ENCODE results near the gene TRPC4AP. TPM values are rescaled to one million over a fixed set of nuclear protein-coding genes. Genes with fewer than 3 reads are reported as not detected.
"Not testable (repeated sequence)": the region's sequence is repeated elsewhere in the genome, so short reads cannot be mapped to it uniquely, and the experiment has no call there.

Gene TRPC4AP
- total and polyA plus RNA-seq, 10 of the 15 experiments (the other 5 are each of a cell fraction or from before 2014, with no cell fraction given), result 1.1 to 61.7 (median 41.2) TPM

DNA sequence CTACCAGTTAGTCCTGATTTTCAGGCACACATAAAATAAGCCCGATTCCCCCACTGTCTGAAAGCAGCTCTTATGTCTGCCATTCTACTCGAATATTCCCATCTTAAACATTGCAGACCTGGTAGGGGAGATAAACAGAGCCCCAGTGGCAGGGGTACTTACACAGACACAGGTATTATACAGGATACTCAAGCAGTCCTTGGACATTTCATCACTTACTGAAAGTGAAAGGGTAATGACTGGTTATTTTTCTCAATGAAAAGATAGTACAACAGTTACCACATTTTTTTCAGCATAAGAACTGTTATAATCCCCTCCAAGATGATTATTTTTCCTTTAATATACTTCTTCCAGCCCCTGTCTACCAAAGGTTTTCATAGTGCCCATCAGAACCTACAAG is 37.8 kb downstream of the TRPC4AP start:
- CTCF ChIA-PET, result no interaction called here
- no TSS peak for BruUV-seq (replicated peaks)

DNA sequence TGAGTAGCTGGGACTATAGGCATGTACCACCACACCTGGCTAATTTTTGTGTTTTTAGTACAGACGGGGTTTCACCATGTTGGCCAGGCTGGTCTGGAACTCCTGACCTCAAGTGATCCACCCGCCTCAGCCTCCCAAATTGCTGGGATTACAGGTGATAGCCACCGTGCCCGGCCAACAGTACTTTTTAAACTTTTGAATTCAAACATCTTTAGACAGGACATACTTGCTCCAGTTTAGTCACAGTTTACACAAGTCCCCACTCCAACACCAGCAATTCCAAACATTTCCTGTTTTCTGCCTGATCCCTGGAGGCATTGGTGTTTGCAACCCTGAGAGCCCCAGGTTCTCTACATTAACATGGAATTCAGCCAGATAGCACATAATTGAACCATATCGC is 40.0 kb downstream of the TRPC4AP start:
- SMC1A ChIA-PET (ENCODE audit: uncharacterized antibody, unreplicated experiment); H3K79me2 ChIP-seq (ENCODE audit: control insufficient read depth, insufficient read depth, low read length); ATAC-seq; in situ Hi-C loops (cut with MboI); DNase-seq (ENCODE audit: low read depth, low spot score); H3K27ac ChIP-seq (ENCODE audit: control insufficient read depth, insufficient read depth); H3K27me3 ChIP-seq (replicated peaks in 1 of 2; ENCODE audit: control insufficient read depth in 2 of 2, insufficient read depth in 2 of 2, low read length in 1 of 2); FAIRE-seq; BruUV-seq (replicated peaks); H2AFZ ChIP-seq (ENCODE audit: control insufficient read depth, low read depth, low read length); H3K4me3 ChIP-seq; RAD21 ChIA-PET (ENCODE audit: unreplicated experiment); H3K9me3 ChIP-seq (replicated peaks; ENCODE audit: control insufficient read depth, insufficient read depth, low read length); intact Hi-C loops (cut with micrococcal nuclease; ENCODE audit: unreplicated experiment); H3K9ac ChIP-seq (ENCODE audit: control insufficient read depth, insufficient read depth, low read length); H3K4me2 ChIP-seq (ENCODE audit: control insufficient read depth, insufficient read depth); H4K20me1 ChIP-seq (ENCODE audit: control insufficient read depth, insufficient read depth): not testable (repeated sequence)
- 95% methylated on average over 5 of the region's 5 CpGs for WGBS (ENCODE audit: insufficient coverage, insufficient replicate concordance, low lambda C conversion rate, missing lambda C conversion rate)
- Histone ChIP-seq H3K36me3 (ENCODE audit: control insufficient read depth in 2 of 2, insufficient read depth in 2 of 2, low read length in 1 of 2) (peaks cover 4 to 13% of the 10 kb centered on the region in 2 experiments), H3K4me1 (ENCODE audit: control insufficient read depth, insufficient read depth, low read length) (peaks cover 18% of the 10 kb centered on the region)
- CTCF ChIA-PET, result interaction anchor here (1.8 kb wide), 1 partner anchor 44 kb away, joined by 5 read pairs; no protein-coding TSS in a partner anchor
- POLR2A ChIA-PET, result interaction anchor here (0.5 to 0.9 kb wide), 2 partner anchors 13 to 432 kb away, joined by 6 read pairs; no protein-coding TSS in a partner anchor

More for the DNA sequence above, 37.8 kb downstream of the TRPC4AP start:
- ATAC-seq (peak; percentile 62), DNase-seq (ENCODE audit: low read depth, low spot score) (no peak), FAIRE-seq (no peak)
- peaks cover 20% of the 10 kb centered on the region for H3K4me1 ChIP-seq (ENCODE audit: control insufficient read depth, insufficient read depth, low read length)
- SMC1A ChIA-PET (ENCODE audit: uncharacterized antibody, unreplicated experiment), result interaction anchor here (0.6 kb wide), 1 partner anchor 10 kb away, joined by 3 read pairs; no protein-coding TSS in a partner anchor
- no peak overlapping the region for H3K4me3 ChIP-seq
- H3K36me3 ChIP-seq (ENCODE audit: control insufficient read depth in 2 of 2, insufficient read depth in 2 of 2, low read length in 1 of 2), result peaks cover 0 to 3% of the 10 kb centered on the region in 2 experiments; a peak in 3 of 4 replicates
- intact Hi-C loops (cut with micrococcal nuclease; ENCODE audit: unreplicated experiment) (no loop called here), in situ Hi-C loops (cut with MboI) (no loop called here)
- WGBS (ENCODE audit: insufficient coverage, insufficient replicate concordance, low lambda C conversion rate, missing lambda C conversion rate), result 76% methylated on average over 2 of the region's 2 CpGs
- RAD21 ChIA-PET (ENCODE audit: unreplicated experiment), result interaction anchor here (1.0 kb wide), 1 partner anchor 10 kb away, joined by 4 read pairs; no protein-coding TSS in a partner anchor
- no peak overlapping the region for H2AFZ ChIP-seq (ENCODE audit: control insufficient read depth, low read depth, low read length)
- no peaks in the 10 kb centered on the region for H3K9me3 ChIP-seq (replicated peaks; ENCODE audit: control insufficient read depth, insufficient read depth, low read length)
- H4K20me1 ChIP-seq (ENCODE audit: control insufficient read depth, insufficient read depth), result no peaks in the 10 kb centered on the region
- no peaks in the 10 kb centered on the region for H3K27me3 ChIP-seq (replicated peaks in 1 of 2; ENCODE audit: control insufficient read depth in 2 of 2, insufficient read depth in 2 of 2, low read length in 1 of 2)
- H3K9ac ChIP-seq (ENCODE audit: control insufficient read depth, insufficient read depth, low read length), result no peak overlapping the region
- peaks cover 9% of the 10 kb centered on the region for H3K79me2 ChIP-seq (ENCODE audit: control insufficient read depth, insufficient read depth, low read length)
- 0 out of 3 replicates have a peak, but pooled peaks have one; percentile 34 for TF ChIP-seq POU2F2 (IDR thresholded peaks at IDR 0.05; ENCODE audit: borderline replicate concordance, low read depth, low read length)
- no peak for TF ChIP-seq ZBED1 (IDR thresholded peaks at IDR 0.05; ENCODE audit: borderline replicate concordance)
- peak overlapping the region; percentile 91 for H3K4me2 ChIP-seq (ENCODE audit: control insufficient read depth, insufficient read depth)
- POLR2A ChIA-PET, result interaction anchor here (0.6 kb wide), 1 partner anchor 41 kb away, joined by 4 read pairs; no protein-coding TSS in a partner anchor
- H3K27ac ChIP-seq (ENCODE audit: control insufficient read depth, insufficient read depth), result peak overlapping the region; percentile 90

Data from GM12878 (cell line).